ENCODE data around the gene ANKLE1. TPM values are rescaled to one million over a fixed set of nuclear protein-coding genes. Genes with fewer than 3 reads are reported as not detected.

Gene ANKLE1
- total and polyA plus RNA-seq, 2 donors (not counting 1 experiment from before 2014, with no cell fraction given) = 0.08 to 0.17 TPM

GRCh38 chr19:17329366-17330261 lies 47.9 kb downstream of the ANKLE1 start:
- Histone ChIP-seq H3K4me2 (ENCODE audit: extremely low read depth, insufficient read depth, low read length) (no peak overlapping the region), H2AFZ (ENCODE audit: low read length) (no peak overlapping the region), H3K79me2 (ENCODE audit: control insufficient read depth, insufficient read depth, low read length) (no peaks in the 10 kb centered on the region), H3K27ac (ENCODE audit: insufficient read depth, low read length) (no peak overlapping the region), H3K36me3 (ENCODE audit: control insufficient read depth, insufficient read depth, low read length) (peaks cover 8% of the 10 kb centered on the region), H4K20me1 (ENCODE audit: control insufficient read depth, extremely low read depth, insufficient read depth, low read length) (no peaks in the 10 kb centered on the region), H3K4me3 (replicated peaks in 1 of 4; ENCODE audit: control extremely low read depth in 1 of 4, insufficient read depth in 1 of 4, low read depth in 3 of 4, low read length in 4 of 4) (no peak overlapping the region), H3K27me3 (ENCODE audit: control insufficient read depth, insufficient read depth, low read length) (no peaks in the 10 kb centered on the region), H3K9me3 (ENCODE audit: control insufficient read depth, insufficient read depth, low read depth, low read length) (no peaks in the 10 kb centered on the region), H3K9ac (ENCODE audit: insufficient read depth, low read length) (no peak overlapping the region), H3K4me1 (ENCODE audit: control insufficient read depth, extremely low read depth, insufficient read depth, low read length) (no peaks in the 10 kb centered on the region)
- no peak for TF ChIP-seq EZH2 (IDR thresholded peaks at IDR 0.05; ENCODE audit: low read length, missing control alignments)
- no peak for TF ChIP-seq CTCF (conservative IDR thresholded peaks at IDR 0.05 in 1 of 2, IDR thresholded peaks at IDR 0.05 in 1 of 2; ENCODE audit: low read depth in 1 of 2, low read length in 2 of 2)
- DNase-seq (ENCODE audit: low read depth in 2 of 2) = no peak

DNA sequence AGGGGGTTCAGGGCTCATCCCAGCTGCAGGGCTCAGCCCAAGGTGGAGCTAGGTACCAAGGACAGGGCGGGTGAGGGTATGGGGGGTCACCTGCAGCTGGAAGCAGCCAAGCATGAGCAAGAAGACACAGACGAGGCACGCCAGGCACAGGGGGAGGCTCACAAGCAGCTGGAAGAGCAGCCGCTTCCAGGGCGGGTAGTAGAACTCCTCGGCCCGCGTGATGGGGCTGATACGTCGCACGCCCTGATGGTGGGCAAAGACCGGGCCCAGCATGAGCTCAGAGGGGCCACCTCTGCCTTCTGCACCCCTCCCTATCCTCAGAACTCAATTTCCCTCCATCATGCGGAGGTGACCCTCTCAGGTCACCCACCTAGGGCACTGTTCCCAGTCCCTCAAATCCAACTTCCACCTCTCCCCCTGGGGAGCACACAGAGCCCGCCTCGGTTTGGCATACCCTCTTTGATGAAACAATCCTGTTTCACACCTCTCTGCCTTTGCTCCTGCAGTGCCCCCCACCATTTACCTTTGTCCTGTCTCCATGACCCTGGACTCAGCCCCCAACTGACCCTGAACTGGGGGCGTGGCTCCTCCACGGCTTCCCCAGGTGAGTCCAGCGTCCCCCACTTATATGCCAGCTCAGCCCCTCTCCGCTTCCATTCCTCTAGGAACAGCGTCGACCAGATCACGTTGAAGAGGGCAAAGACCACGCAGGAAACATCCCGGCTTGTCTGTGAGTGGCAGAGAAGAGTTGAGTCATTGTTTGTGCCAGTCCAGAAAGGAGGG lies 48.8 kb downstream of the ANKLE1 start:
- Histone ChIP-seq H3K36me3 (ENCODE audit: control insufficient read depth, insufficient read depth, low read length) (peaks cover 4% of the 10 kb centered on the region), H2AFZ (ENCODE audit: low read length) (no peak overlapping the region), H4K20me1 (ENCODE audit: control insufficient read depth, extremely low read depth, insufficient read depth, low read length) (no peaks in the 10 kb centered on the region), H3K9me3 (ENCODE audit: control insufficient read depth, insufficient read depth, low read depth, low read length) (no peaks in the 10 kb centered on the region), H3K4me3 (replicated peaks in 1 of 4; ENCODE audit: control extremely low read depth in 1 of 4, insufficient read depth in 1 of 4, low read depth in 3 of 4, low read length in 4 of 4) (no peak overlapping the region), H3K79me2 (ENCODE audit: control insufficient read depth, insufficient read depth, low read length) (no peaks in the 10 kb centered on the region), H3K27me3 (ENCODE audit: control insufficient read depth, insufficient read depth, low read length) (no peaks in the 10 kb centered on the region), H3K9ac (ENCODE audit: insufficient read depth, low read length) (no peak overlapping the region), H3K4me2 (ENCODE audit: extremely low read depth, insufficient read depth, low read length) (no peak overlapping the region), H3K4me1 (ENCODE audit: control insufficient read depth, extremely low read depth, insufficient read depth, low read length) (no peaks in the 10 kb centered on the region), H3K27ac (ENCODE audit: insufficient read depth, low read length) (no peak overlapping the region)
- TF ChIP-seq CTCF (conservative IDR thresholded peaks at IDR 0.05 in 1 of 2, IDR thresholded peaks at IDR 0.05 in 1 of 2; ENCODE audit: low read depth in 1 of 2, low read length in 2 of 2) (no peak), EZH2 (IDR thresholded peaks at IDR 0.05; ENCODE audit: low read length, missing control alignments) (no peak)
- DNase-seq (ENCODE audit: low read depth in 2 of 2) = no peak

DNA sequence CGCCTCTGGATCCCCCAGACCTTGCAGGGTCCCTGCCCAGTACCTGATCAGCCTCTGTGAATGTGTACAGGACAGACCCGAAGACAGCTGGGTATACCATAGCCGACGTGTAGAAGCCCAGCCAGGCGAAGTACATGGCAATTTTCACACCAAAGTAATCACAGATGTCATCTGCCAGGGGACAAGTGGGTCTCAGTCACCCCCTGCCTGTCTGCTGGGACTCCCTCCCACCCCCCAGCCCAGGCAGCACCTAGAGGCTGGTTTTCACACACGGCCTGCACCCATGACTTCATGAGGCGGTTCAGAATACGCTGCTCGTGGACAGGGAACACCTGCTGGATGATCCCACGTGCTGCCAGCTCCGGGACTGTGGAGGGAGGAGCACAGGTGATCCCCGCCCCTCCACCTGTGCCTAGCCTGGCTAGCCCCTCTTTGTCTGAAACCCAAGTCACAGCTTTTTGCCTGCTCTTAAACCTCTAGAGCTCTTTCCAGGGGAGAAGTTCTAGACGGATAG lies 49.4 kb downstream of the ANKLE1 start:
- no peak overlapping the region for H3K9ac ChIP-seq (ENCODE audit: insufficient read depth, low read length)
- peaks cover 4% of the 10 kb centered on the region for H3K36me3 ChIP-seq (ENCODE audit: control insufficient read depth, insufficient read depth, low read length)
- H3K4me3 ChIP-seq (replicated peaks in 1 of 4; ENCODE audit: control extremely low read depth in 1 of 4, insufficient read depth in 1 of 4, low read depth in 3 of 4, low read length in 4 of 4) = no peak overlapping the region
- H2AFZ ChIP-seq (ENCODE audit: low read length) = no peak overlapping the region
- DNase-seq (ENCODE audit: low read depth in 2 of 2) = no peak
- no peaks in the 10 kb centered on the region for H3K27me3 ChIP-seq (ENCODE audit: control insufficient read depth, insufficient read depth, low read length)
- H4K20me1 ChIP-seq (ENCODE audit: control insufficient read depth, extremely low read depth, insufficient read depth, low read length) = no peaks in the 10 kb centered on the region
- no peaks in the 10 kb centered on the region for H3K79me2 ChIP-seq (ENCODE audit: control insufficient read depth, insufficient read depth, low read length)
- no peaks in the 10 kb centered on the region for H3K4me1 ChIP-seq (ENCODE audit: control insufficient read depth, extremely low read depth, insufficient read depth, low read length)
- no peaks in the 10 kb centered on the region for H3K9me3 ChIP-seq (ENCODE audit: control insufficient read depth, insufficient read depth, low read depth, low read length)
- H3K4me2 ChIP-seq (ENCODE audit: extremely low read depth, insufficient read depth, low read length) = no peak overlapping the region
- no peak overlapping the region for H3K27ac ChIP-seq (ENCODE audit: insufficient read depth, low read length)
- TF ChIP-seq CTCF (conservative IDR thresholded peaks at IDR 0.05 in 1 of 2, IDR thresholded peaks at IDR 0.05 in 1 of 2; ENCODE audit: low read depth in 1 of 2, low read length in 2 of 2) = no peak
- no peak for TF ChIP-seq EZH2 (IDR thresholded peaks at IDR 0.05; ENCODE audit: low read length, missing control alignments)

All from fibroblast of lung (primary cell).